GM19193 (cell line): ENCODE results near the gene SCN8A.

Experiments used
- POLR2A ChIP-seq: IDR thresholded peaks from 4 replicates; pipeline ENCODE4 v1.6.1; 2011; ENCODE audit not compliant: insufficient read depth, insufficient read length; ENCODE audit errors: extremely low read depth

SCN8A gene

DNA sequence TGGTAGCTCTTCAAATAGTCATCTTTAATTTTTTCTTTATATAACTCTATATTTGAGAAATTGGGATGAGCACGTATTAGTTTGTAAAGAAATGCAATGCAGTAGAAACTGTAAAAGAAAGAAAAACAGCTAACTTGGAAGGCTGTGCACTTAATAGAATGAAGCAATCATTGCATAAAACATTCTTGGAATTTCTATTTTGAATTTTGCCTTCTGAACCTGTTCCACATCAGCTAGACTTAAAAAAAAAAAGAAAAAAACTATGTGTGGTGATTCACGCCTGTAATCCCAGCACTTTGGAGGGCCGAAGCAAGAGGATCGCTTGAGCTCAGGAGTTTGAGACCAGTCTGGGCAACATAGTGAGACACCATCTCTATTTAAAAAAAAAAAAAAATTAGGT, 29.4 kb downstream of the SCN8A start:
- TF ChIP-seq POLR2A, result no peak

GRCh38 chr12:51621156-51621922, 30.3 kb downstream of the SCN8A start:
- TF ChIP-seq POLR2A, result no peak

DNA sequence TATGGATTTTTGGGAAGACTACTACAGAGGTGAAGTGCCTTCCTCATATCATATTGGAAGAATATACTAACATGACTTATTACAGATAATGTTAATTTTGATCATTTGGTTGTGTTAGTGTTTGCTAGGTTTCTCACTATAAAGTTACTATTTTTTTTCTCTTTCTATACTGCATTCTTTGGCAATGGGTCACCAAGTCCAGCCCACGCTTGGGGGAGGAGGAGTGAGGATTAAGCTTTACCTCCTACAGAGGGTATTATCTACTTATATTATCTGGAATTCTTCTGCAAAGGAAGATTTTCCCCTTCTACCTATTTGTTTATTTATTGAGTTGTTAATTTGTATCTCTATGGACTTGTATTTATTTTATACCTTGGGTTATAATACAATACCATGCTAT, 31.5 kb downstream of the SCN8A start:
- TF ChIP-seq POLR2A, result no peak

DNA sequence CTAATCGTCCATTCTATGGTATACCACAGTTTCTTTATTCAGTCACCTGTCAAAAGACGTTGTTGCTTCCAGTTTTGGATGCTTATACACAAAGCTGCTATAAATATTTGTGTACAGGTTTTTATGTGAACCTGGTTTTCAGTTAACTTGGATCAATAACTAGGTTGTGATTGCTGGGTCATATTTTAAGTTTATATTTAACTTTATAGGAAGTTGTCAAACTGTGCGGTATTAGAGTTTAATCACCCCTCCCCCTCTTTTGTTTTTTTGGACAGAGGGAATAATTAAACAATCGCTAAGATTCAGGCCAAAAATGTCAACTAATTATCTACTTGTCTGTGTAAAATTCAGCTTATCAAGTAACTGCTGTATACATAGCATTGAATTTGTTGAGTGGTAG, 34.3 kb downstream of the SCN8A start:
- TF ChIP-seq POLR2A, result no peak

DNA sequence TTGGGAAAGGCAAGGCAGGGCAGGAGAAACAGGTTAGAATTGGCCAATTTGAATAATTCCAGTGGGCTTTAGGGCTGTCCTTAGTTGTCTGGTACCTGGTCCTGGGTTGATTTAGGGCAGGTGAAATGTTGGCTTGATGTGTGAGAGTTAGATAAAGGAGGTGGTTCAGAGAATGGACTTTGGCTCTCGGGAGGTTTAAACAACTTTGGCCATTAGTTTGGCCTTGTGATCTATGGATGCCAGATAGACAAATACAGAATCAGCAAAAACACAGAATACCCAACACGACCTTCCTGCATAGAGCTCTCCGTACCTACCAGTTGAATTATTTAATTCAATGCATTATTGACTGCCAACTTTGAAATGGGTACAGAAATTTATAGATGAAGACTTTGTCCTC, 35.1 kb downstream of the SCN8A start:
- no peak for TF ChIP-seq POLR2A

DNA sequence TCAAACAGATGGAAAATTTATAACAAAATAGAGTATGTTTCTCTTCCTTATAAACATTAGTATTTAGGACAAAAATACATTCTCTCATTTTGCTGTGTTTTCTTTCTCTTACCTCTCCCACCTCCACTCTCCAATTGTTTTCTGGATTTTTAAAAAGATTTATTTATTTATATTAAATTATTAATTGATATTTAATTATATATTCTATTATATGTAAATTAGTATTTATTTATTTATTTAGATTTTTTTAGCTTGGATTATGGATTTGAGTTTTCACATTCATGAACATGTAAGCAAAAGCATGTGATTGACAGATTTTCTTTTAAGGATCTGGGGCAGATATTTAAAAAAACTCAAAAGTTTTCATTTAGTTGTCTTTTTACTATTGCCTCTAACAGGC, 35.6 kb downstream of the SCN8A start:
- TF ChIP-seq POLR2A, result no peak

DNA sequence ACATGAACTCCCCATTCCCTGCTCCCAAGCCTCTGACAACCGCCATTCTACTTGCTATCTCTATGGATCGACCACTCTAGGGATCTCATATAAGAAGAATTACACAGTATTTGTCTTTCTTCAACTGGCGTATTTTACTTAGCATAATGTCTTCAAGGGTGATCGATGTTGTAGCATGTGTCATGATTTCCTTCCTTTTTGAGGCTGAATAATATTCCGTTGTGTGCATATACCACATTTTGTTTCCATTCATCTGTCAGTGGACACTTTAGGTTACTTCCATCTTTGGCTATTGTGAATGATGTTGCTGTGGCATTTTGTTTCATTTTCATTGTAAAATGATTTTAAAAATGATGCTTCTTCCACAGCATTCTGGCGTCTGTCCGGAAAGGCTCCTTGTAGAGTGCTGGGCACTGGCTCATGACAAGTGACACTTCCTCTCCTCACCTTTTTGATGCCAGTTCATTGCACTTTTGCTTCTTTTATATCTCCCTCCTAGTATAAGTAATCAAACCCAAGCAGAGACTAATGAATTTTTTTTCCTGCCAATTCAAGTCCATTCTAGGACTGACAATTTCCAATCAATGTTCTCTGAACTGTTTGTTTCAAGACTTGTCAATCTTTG, 39.3 kb downstream of the SCN8A start:
- no peak for TF ChIP-seq POLR2A

DNA sequence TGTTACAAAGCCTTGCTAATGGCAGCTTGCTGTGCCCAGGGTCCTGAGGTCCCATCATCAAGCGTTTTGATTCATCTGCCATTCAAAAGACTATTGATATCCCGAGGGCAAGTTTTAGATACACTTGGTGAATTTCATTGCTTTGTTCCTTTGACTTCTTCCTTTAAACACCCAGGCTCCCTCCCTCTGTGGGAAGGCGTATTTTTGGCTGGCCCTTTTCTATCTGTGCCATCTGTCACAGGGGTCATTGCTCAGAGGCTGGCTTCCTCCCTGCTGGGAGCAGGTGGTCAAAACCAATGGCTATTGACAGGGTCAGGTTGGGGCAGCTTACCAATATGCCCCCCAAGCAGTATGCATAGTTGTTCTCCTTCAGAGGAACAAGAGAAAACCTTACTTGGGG, 40.0 kb downstream of the SCN8A start:
- no peak for TF ChIP-seq POLR2A

GRCh38 chr12:51631591-51631990, 40.6 kb downstream of the SCN8A start:
- TF ChIP-seq POLR2A, result no peak

DNA sequence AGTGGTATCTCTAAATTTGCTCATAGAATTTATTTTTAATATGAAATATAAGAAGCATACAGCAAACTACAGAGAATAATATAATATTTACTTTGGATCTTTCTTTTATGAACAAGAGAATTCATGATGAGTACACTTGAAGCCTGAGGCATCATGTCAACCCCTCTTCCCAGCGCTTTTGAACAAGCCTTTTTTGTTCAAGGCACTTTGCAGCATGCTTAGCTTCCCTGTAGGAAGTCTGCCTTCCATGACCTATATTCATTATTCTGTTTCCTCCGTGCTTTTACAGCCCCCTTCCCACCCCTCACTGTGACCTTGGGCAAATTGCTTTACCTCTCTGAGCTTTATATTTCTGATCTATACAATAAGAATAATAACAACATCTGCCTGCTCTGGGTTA, 41.6 kb downstream of the SCN8A start:
- no peak for TF ChIP-seq POLR2A

DNA sequence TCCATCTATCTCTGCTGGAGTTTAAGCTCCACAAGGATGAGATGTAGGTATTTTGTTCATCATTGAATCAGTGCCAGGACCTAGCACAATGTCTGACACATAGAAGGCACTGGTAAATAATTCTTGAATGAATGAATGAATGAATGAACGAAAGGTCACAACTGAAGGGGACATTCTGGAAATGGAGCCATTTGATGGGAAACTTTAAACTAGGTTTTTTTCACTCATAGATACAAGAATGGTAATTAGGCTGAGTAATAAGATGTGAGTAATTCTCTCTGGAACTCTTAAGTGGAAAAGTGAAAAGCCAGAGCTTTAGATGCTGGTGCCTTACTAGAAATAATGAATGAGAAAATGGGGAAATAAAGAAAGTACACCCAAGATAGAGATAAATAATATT, 44.3 kb downstream of the SCN8A start:
- no peak for TF ChIP-seq POLR2A

DNA sequence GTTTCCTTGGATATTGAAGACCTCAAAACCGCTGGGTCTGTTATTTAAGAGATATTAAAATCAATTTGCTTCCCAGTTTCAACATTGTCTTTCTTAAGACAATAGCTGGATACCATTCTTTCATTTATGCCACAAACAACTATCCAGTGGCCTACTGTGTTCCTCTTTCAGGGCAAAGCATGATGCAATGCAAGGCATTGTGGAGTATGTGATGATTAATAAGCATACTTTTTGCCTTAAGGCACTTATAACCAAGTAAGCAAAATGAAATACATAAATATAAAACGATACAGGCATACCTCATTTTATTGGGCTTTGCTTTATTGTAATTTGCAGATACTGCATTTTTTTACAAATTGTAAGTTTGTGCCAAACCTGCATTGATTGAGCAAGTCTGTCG, 45.5 kb downstream of the SCN8A start:
- TF ChIP-seq POLR2A, result no peak

GRCh38 chr12:51636986-51637385, 46.0 kb downstream of the SCN8A start:
- TF ChIP-seq POLR2A, result no peak

DNA sequence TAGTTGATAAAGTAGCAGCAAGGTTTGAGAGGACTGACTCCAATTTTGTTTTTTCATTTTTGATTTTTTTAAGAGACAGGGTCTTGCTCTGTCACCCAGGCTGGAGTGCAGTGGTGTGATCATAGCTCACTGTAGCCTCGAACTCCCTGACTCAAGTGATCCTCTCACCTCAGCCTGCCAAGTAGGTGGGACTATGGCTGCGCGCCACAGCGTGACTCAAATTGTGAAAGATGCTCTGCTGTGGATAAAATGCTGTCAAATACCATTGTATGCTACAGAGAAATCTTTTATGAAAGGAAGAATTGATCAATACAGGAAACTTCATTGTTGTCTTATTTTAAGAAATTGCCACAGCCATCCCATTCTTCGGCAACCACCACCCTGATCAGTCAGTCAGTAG, 48.3 kb downstream of the SCN8A start:
- TF ChIP-seq POLR2A, result no peak

GRCh38 chr12:51642286-51642685, 51.3 kb downstream of the SCN8A start:
- TF ChIP-seq POLR2A, result no peak

DNA sequence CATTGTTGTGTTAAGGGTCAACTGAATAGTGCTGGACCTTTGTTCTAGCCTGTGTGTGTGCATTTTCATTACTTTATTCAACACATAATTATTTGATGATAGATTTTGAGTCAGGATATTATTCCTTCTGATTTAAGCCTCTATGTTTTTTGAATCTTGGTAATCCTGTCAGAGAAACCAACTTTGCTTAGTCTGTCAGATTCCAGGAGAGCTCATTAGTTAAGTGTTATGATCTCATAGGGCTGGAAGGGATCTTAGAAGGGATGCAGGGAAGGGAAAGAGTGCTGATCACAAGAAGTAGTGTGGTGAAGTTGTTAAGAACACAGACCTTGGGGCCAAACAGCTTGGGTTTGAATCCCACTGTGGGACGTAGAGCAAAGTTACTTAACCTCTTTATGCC, 52.9 kb downstream of the SCN8A start:
- no peak for TF ChIP-seq POLR2A
